Right renal cortex interstitium (tissue), 3 donors: ENCODE measurements around the gene CCDC57. TPM values are rescaled to one million over a fixed set of nuclear protein-coding genes. Genes with fewer than 3 reads are reported as not detected.
"Not testable (repeated sequence)": the region's sequence is repeated elsewhere in the genome, so short reads cannot be mapped to it uniquely, and the experiment has no call there.

Source experiments
- DNase-seq, 3 donors: peaks; one replicate each; pipeline ENCODE4 v3.0.0-alpha.2; 2013; ENCODE audit warnings: low read depth in 3 of 3, low spot score in 2 of 3
- polyA plus RNA-seq, 3 donors: library from polyadenylated mRNA; unstranded; fragments of 120-200 nt; gene quantifications; one replicate each; pipeline ENCODE4 v1.2.1, GENCODE V29; 2013; ENCODE audit not compliant: insufficient read length in 3 of 3

CCDC57 gene
- polyA plus RNA-seq, result 10 to 100 TPM; 31.9 to 35.2 (median 35.0) TPM

- DNase-seq, result no peak
Observed at GRCh38 chr17:82212331-82213250, at the start of gene CCDC57. Gene CCDC57 (minus strand): TSS chr17:82212842. CDS start chr17:82201944, 10,898 bp downstream.

GRCh38 chr17:82262344-82262743 is 49.7 kb upstream of the CCDC57 start:
- no peak for DNase-seq

- DNase-seq, result not testable (repeated sequence)
Observed at GRCh38 chr17:82259972-82260961, 47.6 kb upstream of the CCDC57 start.

GRCh38 chr17:82258555-82258954 is 45.9 kb upstream of the CCDC57 start:
- no peak for DNase-seq

GRCh38 chr17:82257473-82257872 is 44.8 kb upstream of the CCDC57 start:
- no peak for DNase-seq

- DNase-seq, result no peak
Observed at GRCh38 chr17:82256242-82256885, 43.7 kb upstream of the CCDC57 start.

- DNase-seq, result no peak
Observed at GRCh38 chr17:82255402-82255972, 42.8 kb upstream of the CCDC57 start.

- not testable (repeated sequence) for DNase-seq
Observed at GRCh38 chr17:82254746-82255145, 42.1 kb upstream of the CCDC57 start.

GRCh38 chr17:82254096-82254495 is 41.5 kb upstream of the CCDC57 start:
- not testable (repeated sequence) for DNase-seq

- no peak for DNase-seq
Observed at GRCh38 chr17:82253179-82253544, 40.5 kb upstream of the CCDC57 start.

GRCh38 chr17:82252511-82253178 is 40.0 kb upstream of the CCDC57 start:
- no peak for DNase-seq

GRCh38 chr17:82250868-82251500 is 38.3 kb upstream of the CCDC57 start:
- DNase-seq, result no peak

GRCh38 chr17:82249896-82250581 is 37.4 kb upstream of the CCDC57 start:
- no peak for DNase-seq

- DNase-seq, result no peak
Observed at GRCh38 chr17:82248815-82249674, 36.4 kb upstream of the CCDC57 start.

- no peak for DNase-seq
Observed at GRCh38 chr17:82247856-82248671, 35.4 kb upstream of the CCDC57 start.

- DNase-seq, result no peak
Observed at GRCh38 chr17:82247182-82247823, 34.7 kb upstream of the CCDC57 start.
